Mesothelial cell of epicardium (in vitro differentiated cells): ENCODE results near the gene PHACTR3. TPM values are rescaled to one million over a fixed set of nuclear protein-coding genes. Genes with fewer than 3 reads are reported as not detected.

ENCODE experiments used
- DNase-seq, 2 experiments: peaks; one replicate each; pipeline ENCODE4 v3.0.0; 2021; ENCODE audit warnings: low spot score in 2 of 2; ENCODE audit not compliant: unreplicated experiment in 2 of 2
- H3K27ac Mint-ChIP-seq: 2 replicates; pipeline ENCODE4 v1.8.0; 2021; ENCODE audit warnings: mixed read lengths
- H3K27me3 Mint-ChIP-seq: 2 replicates; pipeline ENCODE4 v1.8.0; 2021; ENCODE audit warnings: low read depth, mixed read lengths
- H3K36me3 Mint-ChIP-seq: 2 replicates; pipeline ENCODE4 v1.8.0; 2021; ENCODE audit warnings: mixed read lengths
- H3K4me1 Mint-ChIP-seq: 2 replicates; pipeline ENCODE4 v1.8.0; 2021; ENCODE audit warnings: mixed read lengths
- H3K4me3 Mint-ChIP-seq: 2 replicates; pipeline ENCODE4 v1.8.0; 2021; ENCODE audit warnings: mild to moderate bottlenecking, moderate library complexity, mixed read lengths
- H3K9me3 Mint-ChIP-seq: 2 replicates; pipeline ENCODE4 v1.8.0; 2021; ENCODE audit warnings: mixed read lengths
- total RNA-seq: library from RNA; stranded (reverse); gene quantifications from 3 replicates; pipeline ENCODE4 v1.2.1, GENCODE V29; 2021
- TF ChIP-seq, protein P1 (sequence below): fragments of 200-600 bp; sonication (generic); IDR thresholded peaks from one replicate; pipeline ENCODE4 v1.5.0; 2021; ENCODE audit warnings: antibody characterized with exemption; ENCODE audit not compliant: unreplicated experiment

Gene PHACTR3
- total RNA-seq, 1 donor from 2014 or later: 0.16 TPM

DNA sequence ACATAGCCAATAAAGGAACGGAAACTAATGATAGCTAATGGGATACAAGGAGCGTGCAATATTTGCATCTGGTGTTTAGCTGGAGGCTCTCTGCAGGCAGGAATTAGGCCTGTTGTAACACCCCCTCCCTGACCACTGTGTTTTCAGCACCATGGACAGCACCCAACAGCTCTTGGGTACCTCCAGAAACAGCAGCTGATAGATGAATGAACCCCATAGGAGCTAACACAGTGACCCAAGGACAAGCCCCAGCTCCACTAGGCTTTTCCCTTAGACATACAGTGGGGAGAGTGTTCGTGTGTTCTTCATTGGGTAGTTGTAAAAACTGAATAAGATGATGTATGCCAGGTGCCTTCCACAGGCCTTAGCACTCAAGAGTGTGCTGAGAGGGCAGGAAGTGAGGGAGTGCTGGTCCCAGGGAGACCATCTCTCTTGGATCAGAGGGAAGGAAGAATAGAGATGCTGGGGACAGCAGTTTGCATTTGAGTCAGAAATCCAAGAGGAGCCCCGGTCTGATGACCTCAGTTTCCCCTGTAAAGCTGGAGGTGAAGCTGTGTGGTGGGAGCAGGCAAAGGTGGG, 161.3 kb downstream of the PHACTR3 start:
- no peaks in the 10 kb centered on the region for H3K4me1 Mint-ChIP-seq
- H3K36me3 Mint-ChIP-seq: no peaks in the 10 kb centered on the region
- H3K27me3 Mint-ChIP-seq: peaks cover 2% of the 10 kb centered on the region
- TF ChIP-seq, protein P1, sequence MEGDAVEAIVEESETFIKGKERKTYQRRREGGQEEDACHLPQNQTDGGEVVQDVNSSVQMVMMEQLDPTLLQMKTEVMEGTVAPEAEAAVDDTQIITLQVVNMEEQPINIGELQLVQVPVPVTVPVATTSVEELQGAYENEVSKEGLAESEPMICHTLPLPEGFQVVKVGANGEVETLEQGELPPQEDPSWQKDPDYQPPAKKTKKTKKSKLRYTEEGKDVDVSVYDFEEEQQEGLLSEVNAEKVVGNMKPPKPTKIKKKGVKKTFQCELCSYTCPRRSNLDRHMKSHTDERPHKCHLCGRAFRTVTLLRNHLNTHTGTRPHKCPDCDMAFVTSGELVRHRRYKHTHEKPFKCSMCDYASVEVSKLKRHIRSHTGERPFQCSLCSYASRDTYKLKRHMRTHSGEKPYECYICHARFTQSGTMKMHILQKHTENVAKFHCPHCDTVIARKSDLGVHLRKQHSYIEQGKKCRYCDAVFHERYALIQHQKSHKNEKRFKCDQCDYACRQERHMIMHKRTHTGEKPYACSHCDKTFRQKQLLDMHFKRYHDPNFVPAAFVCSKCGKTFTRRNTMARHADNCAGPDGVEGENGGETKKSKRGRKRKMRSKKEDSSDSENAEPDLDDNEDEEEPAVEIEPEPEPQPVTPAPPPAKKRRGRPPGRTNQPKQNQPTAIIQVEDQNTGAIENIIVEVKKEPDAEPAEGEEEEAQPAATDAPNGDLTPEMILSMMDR: no peak
- peaks cover 25% of the 10 kb centered on the region for H3K9me3 Mint-ChIP-seq
- no peak overlapping the region for H3K27ac Mint-ChIP-seq
- H3K4me3 Mint-ChIP-seq: no peak overlapping the region
- DNase-seq: no peak

DNA sequence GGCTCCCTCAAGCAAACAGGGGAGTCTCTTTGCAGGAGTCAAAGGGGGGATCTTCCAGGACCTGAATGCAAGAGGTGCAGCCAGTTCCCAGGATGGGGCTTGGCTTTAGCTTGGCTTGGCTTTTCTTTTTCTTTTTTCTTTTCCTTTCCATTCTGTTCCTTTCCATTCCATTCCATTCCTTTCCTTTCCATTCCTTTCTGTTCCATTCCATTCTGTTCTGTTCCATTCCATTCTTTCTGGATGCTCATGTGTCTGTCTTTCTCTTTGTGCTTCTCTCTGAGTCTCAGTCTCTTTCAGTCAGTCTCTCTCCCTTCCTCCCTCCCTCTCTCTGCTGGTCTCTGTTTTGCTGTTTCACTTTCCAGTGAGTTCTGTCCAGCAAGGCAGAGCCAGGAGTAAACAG, 163.3 kb downstream of the PHACTR3 start:
- Mint-ChIP-seq H3K4me1 (no peaks in the 10 kb centered on the region), H3K27me3 (peaks cover 14% of the 10 kb centered on the region), H3K9me3 (peaks cover 21% of the 10 kb centered on the region), H3K27ac (no peak overlapping the region), H3K4me3 (no peak overlapping the region), H3K36me3 (no peaks in the 10 kb centered on the region)
- TF ChIP-seq, protein P1: no peak
- no peak for DNase-seq

DNA sequence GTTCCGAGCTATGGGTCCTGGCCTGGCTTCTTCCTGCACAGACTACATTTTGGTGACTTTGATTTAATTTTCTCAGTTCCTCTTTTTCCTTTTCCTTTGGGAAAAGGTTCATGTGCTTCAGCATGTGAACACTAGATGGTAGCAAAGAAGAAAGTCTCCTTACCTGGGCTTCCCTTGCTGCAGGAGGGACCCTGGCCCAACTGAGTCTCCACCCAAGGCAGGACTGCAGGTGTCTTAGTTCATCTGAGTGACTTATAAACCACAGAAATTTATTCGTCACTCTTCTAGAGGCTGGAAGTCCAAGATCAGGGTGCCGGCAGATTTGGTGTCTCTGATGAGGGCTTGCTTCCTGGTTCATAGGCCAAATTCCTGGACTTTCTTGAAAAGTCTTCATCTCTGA, 165.9 kb downstream of the PHACTR3 start:
- no peaks in the 10 kb centered on the region for H3K4me1 Mint-ChIP-seq
- DNase-seq: no peak
- H3K27ac Mint-ChIP-seq: no peak overlapping the region
- TF ChIP-seq, protein P1: peak; percentile 24
- H3K36me3 Mint-ChIP-seq: no peaks in the 10 kb centered on the region
- peaks cover 27% of the 10 kb centered on the region for H3K27me3 Mint-ChIP-seq
- H3K4me3 Mint-ChIP-seq: no peak overlapping the region
- H3K9me3 Mint-ChIP-seq: peaks cover 10% of the 10 kb centered on the region

DNA sequence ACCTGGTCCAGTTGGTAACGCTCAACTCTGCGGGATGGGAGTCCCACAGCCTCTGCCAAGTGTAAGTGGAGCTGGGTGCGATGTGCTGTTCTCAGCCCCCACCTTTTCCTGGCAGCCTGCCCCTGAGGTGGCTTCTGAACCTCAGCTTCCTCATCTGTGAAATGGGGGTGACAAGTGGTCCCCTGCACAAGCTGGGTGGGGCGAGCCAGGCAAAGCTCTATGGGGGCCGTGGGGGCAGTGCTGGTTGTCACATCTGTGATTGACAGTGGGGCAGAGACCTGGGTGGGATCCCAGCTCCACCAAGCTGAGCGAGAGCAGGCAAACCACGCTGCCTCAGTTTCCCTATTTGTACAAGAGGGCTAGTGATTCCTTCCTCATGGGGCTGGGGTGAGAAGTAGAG, 166.5 kb downstream of the PHACTR3 start:
- Mint-ChIP-seq H3K4me3 (no peak overlapping the region), H3K27me3 (peaks cover 27% of the 10 kb centered on the region), H3K4me1 (no peaks in the 10 kb centered on the region), H3K27ac (no peak overlapping the region), H3K36me3 (no peaks in the 10 kb centered on the region), H3K9me3 (peaks cover 4% of the 10 kb centered on the region)
- TF ChIP-seq, protein P1: no peak
- DNase-seq: no peak

DNA sequence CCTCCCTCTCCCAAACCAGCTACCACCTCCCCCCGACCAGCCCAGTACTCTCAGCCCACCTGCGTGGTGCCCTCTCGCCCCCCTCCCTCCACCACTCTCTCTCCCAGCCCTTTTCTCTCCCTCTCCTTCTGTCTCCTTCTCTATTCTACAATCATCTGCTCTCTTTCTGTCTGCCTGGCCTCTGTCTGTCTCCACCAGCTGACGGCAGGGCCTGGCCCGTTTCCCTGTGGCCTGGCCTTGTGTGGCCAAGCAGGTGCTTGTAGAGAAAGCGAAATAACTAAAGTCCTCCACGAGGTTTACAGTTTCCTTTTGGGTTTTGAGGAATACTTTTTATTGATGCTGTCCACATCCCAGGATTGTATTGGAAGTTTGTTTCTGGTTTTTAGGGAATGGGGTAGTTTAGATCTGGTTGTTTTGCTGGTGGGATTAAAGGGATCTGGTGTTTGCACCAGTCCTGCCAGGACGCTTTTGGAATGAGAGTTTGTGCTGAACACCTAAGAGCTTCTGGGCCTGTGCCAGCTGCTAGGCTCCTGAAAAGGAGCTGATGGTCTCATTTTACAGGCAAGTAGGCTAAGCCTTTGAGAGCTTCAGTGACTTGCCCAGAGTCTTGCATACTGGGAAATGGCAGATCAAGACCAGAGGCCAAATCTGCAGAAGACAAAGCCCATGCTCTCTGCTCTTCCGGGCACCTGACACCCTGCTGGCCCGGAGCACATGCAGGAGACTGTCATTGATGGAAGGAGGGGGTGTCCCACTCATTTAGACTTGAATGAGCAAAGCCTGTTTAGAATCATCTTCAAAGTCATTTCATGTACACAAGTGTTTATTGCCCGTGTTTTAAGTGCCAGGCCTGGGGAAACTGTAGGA, 167.4 kb downstream of the PHACTR3 start:
- Mint-ChIP-seq H3K4me1 (no peaks in the 10 kb centered on the region), H3K36me3 (no peaks in the 10 kb centered on the region), H3K4me3 (no peak overlapping the region), H3K27me3 (peaks cover 27% of the 10 kb centered on the region), H3K9me3 (no peaks in the 10 kb centered on the region), H3K27ac (no peak overlapping the region)
- DNase-seq: no peak
- TF ChIP-seq, protein P1: no peak
